NCI-H1417 (cell line): ENCODE measurements around the gene DNAAF3.
"Not testable (repeated sequence)": the region's sequence is repeated elsewhere in the genome, so short reads cannot be mapped to it uniquely, and the experiment has no call there.

ENCODE experiments used
- DNase-seq, 3 experiments: peaks; one replicate each; lab custom pipeline; 2025; lab: John Stamatoyannopoulos, UW

Gene DNAAF3

DNA sequence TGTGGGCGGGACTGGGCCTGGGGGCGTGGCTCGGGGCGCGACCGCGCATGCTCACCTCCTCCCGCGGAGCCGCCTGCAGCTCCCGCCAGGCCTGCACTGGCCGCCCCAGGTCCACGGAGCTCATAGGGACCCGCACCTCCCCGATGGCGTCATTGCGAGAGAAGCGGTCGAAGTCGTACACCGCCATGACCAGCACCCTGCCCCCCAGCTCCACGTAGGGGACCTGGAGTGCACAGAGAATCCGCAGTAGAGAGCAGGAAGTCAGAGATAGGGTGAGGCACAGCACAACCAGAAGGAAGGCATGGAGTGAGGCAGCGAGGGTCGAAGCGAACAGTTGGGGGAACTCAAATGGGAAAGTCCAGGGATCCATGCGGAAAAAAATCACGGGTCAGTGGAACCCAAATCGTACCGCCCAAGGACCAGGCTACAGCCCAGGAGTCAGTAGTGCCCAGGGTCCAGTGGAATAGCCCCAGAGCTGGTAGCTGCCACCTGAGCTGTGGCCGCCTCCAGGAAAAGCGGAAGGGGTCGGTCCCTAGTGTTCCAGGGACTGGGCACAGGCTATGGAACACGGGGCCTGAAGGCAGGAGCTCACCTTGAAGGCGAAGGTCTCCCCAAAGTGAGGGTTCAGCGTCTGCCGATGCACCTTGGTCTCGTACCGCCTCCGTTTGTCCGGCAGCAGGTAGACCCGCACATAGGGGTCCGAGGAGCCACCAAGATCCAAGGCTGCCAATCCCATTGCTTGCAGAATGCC, 8.9 kb upstream of the DNAAF3 start:
- no peak for DNase-seq

DNA sequence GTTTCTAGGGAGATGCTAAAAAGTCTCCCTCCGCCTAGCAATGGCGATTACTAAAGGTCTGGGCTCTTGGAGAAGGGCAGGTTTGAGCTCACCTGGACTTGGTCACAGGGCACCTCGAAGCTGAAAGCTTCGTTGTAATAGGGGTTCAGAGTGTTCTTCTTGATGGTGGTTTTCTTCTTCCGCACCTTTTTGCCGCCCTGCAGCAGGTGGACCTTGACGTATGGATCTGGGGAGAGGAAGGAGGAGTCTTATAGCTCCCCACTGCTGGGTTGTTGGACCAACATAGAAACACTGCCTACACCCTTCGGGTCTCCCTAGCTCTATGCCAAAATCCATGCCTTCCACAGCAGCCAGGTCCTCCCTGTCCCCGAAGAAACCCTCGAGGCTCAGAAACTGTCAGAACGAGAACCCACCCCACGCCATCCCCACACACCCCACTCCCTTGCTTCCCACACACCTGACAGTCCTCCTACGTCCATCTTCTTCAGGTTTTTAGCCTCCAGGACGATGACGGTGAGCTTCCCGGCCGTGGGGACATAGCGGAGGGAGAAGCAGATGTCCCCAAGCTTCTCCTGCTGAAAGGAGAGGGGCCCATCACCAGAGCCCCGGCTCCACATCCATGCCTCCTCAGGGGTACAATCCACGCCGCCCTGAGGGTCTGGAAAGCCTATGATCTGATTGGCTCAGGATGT, 8.2 kb upstream of the DNAAF3 start:
- DNase-seq = no peak

DNA sequence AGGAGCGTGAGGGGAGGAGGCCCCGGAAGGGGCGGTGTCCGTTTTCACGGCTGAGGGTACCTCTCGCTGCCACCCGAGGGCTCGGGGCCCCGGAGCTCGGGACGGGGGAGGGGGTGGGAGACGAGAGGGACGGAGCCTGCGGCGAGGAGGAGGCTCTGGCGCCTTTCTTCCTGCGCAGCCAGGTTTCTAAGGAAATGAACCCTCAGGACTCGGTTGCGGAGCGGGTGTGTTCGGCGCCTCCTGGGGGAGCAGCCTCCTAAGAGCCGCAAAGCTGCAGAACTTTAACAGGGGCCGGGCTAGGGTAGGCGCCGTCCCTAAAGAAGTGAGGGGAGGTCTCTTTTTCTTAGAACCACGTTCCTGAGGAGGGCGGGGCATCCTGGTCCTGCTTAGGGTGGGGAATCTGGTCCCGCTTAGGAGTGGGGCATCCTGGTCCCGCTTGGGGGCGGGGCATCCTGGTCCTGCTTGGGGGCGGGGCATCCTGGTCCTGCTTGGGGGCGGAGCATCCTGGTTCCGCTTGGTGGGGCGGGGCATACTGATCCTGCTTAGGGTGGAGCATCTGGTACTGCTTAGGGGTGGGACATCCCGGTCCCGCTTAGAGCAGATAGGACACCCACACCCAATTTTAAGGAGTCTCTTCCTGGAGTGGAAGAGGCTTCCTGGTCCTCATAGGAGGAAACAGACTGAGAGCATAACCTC, 7.4 kb upstream of the DNAAF3 start:
- peak in 1 of 3 experiments; percentile 45 for DNase-seq

DNA sequence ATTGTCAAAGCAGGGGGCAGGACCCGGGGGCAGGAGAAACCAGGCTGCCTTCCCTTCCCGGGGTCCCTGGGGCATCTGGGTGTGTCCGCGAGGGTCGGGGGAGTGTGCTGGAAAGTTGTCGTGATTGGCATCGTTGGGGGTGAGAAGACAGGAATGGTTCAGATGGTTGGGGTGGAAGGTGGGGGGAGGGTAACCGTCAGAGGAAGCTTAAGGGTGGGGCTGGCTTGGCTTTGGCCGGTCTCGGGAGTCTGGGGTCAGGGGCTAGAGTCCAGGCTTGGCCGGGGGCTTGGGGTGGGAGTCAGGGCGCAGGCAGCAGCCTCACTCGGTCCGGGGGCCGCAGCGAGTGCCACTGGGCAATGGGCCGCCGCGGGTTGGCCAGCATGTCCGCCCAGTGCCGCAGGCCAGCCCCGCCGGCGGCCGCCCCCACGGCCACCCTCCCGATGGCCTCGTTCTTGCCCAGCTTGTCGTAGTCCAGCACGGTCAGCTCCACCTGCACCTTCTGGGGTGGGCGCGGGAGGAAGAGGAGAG, 6.8 kb upstream of the DNAAF3 start:
- no peak for DNase-seq

DNA sequence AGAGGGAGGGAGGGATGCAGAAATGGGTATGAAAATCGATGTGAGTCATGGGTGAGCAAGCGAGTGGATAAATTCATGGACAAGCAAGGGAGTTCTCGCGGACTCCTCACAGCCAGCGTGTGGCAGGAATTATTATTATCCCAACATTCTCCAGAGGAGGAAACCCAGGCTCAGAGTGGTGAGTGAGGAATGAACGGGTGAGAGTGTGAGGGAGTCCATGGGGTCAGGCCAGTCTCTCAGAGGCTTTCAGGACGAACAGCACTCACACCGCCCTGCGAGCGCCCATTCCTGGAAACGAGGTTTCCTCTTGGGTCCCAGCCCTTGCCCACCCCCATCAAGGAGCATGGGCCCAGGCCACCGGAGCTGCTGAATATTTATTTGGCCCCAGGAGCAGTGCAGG, 6.3 kb upstream of the DNAAF3 start:
- no peak for DNase-seq

DNA sequence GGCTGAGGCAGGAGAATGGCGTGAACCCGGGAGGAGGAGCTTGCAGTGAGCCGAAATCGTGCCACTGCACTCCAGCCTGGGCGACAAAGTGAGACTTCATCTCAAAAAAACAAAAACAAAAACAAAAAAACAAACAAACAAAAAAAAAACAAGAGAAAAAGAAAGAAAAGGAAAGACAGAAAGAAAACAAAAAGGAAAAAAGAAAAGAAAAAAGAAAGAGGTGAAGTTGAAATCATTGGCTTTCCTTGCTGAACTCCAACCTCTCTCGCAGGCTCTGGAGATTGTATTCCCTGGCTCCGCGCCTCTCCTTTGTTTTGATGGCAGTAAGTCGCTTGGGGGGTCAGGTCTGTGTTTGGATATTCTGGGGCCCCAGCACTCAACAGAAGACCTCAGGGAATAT, 5.9 kb upstream of the DNAAF3 start:
- DNase-seq = not testable (repeated sequence)

DNA sequence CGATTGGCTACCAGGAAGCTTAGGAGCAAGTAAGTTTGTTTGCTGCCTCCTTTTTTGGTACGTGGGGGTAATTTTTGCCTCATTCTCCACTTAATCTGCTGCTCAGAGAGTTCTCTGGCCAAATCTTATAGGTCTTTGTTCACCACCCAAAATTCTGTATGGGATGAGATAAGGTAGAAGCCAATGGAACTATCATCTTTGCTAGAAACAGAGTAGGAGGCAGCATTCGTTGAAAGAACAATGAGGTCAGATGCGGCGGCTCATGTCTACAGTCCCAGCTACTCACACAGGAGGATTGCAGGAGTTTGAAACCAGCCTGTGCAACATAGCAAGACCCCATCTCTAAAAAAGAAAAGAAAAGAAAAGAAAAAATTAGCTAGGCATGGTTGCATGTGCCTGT, 5.0 kb upstream of the DNAAF3 start:
- no peak for DNase-seq

DNA sequence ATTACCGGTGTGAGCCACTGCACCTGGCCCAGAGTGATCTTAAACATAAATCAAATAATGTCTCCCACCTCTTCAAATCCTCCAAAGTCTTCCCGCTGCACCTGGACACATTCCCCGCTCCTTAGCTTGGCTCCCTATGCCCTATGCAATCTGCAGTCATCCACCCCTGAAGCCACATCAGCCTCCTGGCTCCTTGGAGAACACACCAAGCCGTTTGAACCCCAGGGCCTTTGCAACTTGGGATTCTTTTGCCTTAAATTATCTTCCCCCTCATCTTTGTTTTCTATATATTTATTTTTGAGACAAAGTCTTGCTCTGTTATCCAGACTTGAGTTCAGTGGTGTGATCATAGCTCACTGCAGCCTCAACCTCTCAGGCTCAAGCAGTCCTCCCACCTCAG, 2.7 kb upstream of the DNAAF3 start:
- DNase-seq = no peak

DNA sequence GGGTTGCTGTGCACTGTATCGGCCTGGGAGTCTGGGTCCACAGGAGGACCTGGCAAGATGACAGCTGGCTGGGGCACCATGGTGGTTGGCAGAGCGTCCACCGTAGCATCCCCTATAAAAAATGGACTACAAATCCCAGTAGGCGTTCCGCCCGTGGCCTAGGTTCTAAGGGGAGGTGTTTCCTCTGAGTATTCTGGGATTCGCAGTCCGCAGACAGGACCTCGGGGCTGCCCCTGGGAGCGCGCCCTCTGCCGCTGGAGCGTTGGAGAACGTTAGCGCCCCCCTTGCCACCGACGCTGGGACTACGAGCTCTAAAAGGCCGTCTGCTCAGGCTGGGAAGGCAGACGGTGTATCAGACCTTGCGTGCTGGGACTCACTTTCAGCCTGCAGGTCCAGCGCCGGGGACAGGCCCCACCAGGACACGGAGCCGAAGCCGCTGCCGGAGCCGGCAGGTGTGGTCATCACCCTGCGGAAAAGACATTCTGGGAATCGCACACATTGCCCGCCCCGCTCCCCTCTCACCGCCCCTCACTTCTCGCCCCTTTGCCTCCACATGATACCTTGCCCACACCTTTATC, 372 bp downstream of the DNAAF3 start:
- DNase-seq = peak; percentile 43 to 86 (median 86)

DNA sequence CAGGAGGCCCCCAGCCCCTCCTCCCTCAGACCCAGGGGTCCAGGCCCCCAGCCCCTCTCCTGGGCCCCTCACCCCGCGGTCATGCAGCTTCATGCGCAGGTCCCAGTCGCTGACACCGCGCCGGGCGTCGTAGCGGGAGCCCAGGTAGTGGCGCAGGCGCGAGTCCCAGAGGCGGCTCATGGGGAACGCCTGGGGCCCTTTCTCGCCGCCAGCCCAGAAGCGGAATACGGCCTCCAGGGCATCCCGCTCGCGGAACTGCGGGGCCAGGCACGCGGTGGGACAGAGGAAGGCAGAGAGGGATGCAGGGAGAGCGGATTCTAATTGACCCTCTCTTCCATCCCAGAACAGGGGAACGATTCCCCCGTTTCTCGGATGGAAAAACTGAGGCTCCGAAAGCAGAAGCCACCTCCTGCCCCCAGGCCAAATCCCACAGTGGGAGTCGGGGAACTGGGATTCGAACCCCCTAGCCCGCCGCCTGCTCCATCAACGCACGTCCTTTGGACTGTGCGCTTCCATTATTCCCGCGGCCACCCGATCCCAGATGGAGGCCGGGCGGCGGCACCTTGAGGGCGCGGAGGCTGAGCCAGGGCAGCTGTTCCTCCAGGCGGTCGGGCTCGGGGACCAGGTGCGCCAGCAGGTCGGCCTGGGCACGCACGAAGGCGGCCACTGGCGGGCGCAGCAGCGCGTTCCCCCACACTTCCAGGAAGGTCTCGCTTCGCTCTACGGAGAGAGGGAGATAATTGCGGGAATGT, 4.7 kb downstream of the DNAAF3 start:
- no peak for DNase-seq

DNA sequence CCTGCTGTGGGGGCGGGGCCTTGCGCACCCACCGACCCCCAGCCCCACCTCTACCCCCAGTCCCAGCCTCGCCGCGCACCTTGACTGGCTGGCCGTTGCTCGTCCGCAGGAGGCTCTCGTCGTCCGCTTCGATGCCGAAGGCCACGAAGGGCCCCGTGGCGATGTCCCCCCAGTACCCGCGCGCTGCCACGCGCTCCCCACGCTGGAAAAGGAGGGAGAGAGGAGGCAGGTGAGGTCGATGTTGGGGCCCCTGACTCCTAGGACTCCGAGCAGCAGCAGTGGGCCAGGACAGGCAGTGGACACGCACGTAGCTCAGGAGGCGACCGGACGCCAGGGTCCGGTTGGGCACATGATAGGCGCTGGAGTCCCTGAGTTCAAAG, 5.4 kb downstream of the DNAAF3 start:
- DNase-seq = no peak

DNA sequence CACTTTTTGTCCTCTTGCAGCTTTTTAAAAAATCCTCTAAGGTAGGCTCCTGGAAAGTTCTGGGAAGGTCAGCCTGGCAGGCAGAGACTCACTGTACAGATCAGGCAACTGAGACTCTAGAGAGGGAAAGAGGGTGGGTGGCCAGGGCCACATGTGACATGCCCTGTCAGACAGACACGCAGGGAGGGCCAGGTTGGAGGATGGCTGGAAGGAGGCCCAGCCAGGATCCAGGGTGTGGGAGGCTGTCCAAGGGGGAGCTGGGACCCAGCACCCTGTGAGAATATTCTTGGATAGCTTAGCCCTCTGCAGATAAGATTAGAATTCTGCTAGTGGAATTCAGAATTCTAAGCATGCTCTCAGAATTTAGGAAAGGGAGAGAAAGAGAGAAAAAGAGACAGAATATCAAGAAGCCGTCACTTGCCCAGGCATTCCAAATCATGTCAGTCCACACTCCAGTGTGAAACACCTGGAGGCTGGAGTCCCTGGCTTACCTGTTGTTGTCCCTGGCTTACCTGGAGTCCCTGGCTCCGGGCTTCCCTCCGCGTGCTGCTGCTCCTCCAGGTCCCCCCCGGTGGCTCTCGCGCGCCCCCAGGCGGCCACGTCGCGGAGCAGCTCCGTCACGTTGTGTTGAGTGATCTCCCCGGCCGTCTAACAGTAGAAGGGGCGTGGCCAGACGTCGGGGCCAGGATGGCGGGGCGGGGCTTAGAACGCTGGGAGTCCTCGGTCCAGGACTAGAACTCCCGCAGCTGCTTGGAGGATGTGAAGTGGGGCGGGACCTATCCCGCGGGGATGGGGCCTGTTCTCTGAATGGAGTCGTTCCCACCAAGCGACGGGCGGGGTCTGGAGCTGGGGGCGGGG, 6.1 kb downstream of the DNAAF3 start:
- peak; percentile 82 to 96 (median 92) for DNase-seq

DNA sequence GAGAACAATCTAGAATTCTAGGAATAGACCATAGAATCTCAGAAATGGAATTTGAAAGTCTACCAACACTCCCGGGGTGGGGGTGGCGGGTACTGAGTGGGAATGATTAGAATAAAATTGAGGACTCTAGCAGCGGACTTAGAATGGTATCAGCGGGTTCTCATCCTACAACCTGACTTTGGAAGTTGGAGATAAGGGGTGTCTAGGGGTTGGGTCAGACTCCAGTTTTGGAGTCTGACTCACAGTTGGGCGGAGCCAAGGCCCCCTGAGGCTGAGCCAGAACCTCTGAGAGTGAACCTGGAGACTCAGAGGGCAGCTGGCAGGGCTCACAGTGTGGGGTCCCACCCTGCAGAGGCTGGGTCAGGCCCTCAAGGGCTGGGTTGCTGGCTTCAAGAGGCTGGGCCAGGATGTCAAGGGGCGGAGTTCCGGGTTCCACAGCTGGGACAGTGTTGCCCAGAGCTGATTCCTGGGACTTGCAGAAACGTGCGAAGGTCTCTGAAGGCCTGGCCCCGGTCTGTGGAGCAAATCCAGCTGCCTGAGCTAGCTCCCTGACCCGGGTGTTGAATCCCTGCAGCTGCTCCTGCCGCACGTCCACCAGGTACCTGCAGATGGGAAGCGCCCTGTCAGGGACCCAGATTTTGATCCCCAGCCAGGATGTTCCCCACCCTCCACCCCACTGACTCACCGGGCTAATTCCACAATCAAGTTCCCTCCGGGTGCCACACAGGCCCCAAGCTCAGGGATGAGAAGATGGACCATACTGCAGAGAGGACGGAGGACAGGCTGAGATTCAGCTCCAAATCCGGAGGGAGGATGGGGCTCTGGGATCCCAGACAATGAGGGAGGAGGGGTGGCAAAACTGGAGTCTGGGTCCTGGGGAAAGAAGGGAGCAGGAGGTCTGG, 7.3 kb downstream of the DNAAF3 start:
- peak in 2 of 3 experiments; percentile 14 to 22 for DNase-seq

DNA sequence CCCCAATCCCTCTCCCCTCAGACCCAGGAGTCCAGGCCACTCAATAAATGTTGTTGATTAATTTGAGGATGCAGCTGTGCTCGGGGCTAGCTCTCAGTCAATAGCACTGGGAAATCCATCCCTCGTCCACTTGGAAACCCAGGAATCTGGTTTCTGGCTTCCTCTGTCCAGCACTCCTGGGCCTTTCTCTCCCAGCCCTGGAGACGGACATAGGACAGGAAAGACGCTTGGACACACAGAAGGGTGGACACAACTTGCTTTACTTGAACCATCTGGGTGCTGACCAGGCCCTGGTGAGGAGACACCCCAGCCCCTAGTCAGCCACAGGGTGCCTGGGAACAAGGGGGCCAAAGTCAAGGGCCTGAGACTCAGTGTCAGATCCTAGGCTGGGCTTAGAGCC, 8.0 kb downstream of the DNAAF3 start:
- no peak for DNase-seq

DNA sequence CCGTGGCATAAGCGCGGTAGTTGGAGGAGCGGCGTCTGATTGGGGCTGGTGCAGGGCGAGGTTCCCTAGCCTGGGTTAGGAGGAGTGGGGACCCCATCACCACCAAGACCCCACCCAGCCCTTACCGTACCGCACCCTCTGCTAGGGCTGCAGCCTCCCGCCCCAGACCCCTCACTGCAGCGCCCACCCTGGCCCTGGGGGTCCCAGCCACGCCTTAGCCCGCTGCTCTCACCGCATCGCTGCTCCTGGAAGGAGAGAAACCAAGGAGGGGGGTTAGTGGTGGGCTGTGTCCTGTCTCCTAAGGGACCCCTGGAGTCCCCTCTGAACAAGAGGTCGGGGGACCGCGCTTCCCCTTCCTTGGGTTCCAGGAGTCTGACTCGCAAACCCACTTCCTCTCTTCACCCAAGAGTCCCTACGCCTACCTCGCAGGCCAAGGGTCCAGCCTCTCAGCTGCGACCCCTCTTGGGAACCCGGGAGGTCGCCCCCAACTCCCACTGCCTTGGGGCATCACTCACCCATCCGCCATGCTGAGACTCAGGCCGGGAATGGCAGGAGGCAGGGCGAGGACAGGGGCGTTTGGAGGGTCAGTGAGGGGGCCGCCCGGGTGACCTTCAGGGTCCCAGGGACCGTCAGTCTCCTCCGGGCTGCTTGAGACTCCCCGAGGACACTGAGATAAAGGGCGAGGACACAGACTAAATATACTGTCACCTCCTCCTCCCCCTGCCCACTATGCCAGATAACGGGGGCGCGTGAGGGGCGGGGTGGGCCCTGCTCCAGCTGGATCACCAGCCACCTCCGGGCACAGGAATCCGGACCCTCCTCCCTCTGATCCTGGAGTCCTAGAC, 9.1 kb downstream of the DNAAF3 start, which contains the start of gene TNNI3:
TNNI3 (minus strand) TSS at position 669 of the 845 bp plus-strand sequence; CDS start at position 526, 143 bp downstream.
- DNase-seq = no peak

DNA sequence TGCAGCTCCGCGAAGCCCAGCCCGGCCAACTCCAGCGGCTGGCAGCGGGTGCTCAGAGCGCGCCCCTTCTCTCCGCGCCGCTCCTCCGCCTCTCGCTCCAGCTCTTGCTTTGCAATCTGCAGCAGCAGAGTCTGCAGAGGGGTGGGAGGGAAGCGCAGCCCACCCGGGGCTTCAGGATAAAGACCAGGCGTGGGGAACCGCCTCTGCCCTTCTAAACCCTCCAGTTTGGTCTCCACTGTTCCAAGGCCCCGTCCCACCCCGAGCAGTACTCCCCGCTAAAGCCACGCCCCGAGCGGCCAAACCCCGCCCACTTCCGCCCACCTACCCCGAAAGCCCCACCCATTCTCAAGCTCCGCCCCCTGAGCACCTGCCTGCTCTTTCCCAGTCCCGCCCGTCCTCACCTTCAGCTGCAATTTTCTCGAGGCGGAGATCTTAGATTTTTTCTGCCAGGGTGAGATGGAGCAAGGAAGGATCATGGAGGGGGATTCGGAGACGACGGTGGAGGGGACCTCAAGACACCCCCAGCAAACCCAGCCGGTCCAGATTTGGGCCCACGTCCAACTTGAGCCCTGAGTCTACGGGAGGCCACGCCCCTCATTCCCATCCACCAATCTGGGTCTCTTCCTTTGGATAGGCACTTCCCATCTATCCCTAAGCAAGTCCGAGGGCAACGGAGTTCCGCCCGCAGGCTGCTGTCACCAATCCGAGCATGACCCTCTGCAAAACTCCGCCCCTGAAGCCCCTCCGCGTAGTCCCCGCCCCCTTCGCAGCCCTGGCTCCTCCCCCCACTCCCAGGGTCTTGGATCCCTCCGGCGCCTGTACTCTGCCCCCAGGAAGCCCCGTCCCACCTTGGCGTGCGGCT, 10.0 kb downstream of the DNAAF3 start:
- DNase-seq = peak; percentile 74 to 96 (median 93)

DNA sequence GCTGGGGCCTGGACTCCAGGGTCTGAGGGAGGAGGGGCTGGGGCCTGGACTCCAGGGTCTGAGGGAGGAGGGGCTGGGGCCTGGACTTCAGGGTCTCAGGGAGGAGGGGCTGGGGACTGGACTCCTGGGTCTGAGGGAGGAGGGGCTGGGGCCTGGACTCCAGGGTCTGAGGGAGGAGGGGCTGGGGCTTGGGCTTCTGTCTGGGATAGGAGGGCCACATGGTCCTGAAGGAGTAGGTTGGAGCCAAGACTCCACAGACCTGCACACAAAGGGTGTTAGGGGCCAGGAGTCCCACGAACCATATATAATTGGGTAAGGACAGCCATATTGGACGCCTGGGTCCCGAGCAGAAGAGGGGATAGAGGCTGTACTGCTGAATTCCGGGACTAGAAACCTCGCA, 10.6 kb downstream of the DNAAF3 start:
- not testable (repeated sequence) for DNase-seq
